ENCODE results near the gene AKT1S1. TPM values are rescaled to one million over a fixed set of nuclear protein-coding genes. Genes with fewer than 3 reads are reported as not detected.

AKT1S1 gene
- total and polyA plus RNA-seq, 8 donors: 24.7 to 42.9 (median 32.8) TPM

DNA sequence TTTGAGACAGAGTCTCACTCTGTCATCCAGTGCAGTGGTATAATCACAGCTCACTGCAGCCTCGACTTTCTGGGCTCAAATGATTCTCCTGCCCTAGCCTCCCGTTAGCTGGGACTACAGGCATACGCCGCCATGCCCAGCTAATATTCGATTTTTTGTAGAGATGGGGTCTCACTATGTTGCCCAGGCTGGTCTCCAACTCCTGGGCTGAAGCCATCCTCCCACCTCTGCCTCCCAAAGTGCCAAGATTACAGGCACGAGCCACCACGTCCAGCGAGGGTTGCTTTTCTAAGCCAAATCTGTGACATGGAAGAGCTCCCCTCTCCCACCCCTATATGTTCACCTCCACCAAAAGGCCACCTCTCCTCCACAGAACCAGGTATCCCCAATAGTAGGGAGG is 40.9 kb upstream of the AKT1S1 start:
- Histone ChIP-seq H3K4me3 (no peak overlapping the region), H3K27ac (peak overlapping the region in 1 of 2 donors; percentile 68), H3K27me3 (no peaks in the 10 kb centered on the region), H3K9me3 (no peaks in the 10 kb centered on the region), H3K4me1 (peaks cover 0 to 36% of the 10 kb centered on the region in 2 donors), H3K36me3 (peaks cover 0 to 80% of the 10 kb centered on the region in 2 donors)
- TF ChIP-seq, protein P1, sequence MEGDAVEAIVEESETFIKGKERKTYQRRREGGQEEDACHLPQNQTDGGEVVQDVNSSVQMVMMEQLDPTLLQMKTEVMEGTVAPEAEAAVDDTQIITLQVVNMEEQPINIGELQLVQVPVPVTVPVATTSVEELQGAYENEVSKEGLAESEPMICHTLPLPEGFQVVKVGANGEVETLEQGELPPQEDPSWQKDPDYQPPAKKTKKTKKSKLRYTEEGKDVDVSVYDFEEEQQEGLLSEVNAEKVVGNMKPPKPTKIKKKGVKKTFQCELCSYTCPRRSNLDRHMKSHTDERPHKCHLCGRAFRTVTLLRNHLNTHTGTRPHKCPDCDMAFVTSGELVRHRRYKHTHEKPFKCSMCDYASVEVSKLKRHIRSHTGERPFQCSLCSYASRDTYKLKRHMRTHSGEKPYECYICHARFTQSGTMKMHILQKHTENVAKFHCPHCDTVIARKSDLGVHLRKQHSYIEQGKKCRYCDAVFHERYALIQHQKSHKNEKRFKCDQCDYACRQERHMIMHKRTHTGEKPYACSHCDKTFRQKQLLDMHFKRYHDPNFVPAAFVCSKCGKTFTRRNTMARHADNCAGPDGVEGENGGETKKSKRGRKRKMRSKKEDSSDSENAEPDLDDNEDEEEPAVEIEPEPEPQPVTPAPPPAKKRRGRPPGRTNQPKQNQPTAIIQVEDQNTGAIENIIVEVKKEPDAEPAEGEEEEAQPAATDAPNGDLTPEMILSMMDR (IDR thresholded peaks at IDR 0.05): no peak
- DNase-seq (peak in 1 of 4 donors; percentile 4), ATAC-seq (no peak)
- intact Hi-C loops (cut with DNase I): no loop called here

DNA sequence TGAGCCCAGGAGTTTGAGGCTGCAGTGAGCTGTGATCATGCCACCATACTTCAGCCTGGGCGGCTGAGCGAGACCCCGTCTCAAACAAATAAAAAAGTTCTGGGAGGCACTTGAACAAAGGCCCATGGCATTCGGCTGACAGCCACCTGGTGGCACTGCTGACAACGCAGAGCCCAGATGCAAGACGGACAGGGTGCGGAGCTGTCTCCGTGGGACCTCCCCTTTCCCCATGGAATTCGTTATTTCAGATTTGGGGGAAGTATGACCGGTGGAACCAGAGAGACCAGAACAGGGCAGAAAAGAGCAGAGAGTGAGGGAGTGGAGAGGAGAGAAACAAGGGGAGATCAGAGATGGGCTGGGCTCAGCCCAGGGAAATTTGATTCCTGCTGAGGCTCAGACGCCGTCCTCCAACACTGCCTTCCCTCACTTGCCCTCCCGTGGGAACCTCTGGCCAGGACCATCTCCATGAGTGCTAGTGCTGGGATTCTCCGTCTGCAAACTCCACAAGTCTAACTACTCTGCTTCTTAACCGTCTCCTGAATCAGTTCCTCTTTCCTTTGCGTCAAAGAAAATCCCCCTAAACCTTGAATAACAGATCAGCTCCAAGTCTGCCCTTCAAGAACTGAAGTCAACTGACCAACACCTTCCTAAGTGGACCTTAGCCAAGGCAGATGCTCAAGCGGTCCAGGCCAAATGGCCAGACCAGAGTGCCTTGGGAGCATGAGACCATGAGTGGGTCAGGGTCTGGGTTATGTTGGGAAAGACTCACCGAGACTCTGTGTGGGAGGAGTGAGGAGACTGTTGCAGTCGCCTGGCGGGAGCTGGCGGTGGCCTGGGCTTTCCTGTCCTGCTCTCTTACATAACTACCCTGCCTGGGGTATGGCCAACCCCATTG is 39.9 kb upstream of the AKT1S1 start:
- H3K36me3 ChIP-seq: peaks cover 0 to 80% of the 10 kb centered on the region in 2 donors
- intact Hi-C loops (cut with DNase I): no loop called here
- no peak overlapping the region for H3K4me3 ChIP-seq
- H3K27me3 ChIP-seq: no peaks in the 10 kb centered on the region
- ATAC-seq (peak; percentile 25), DNase-seq (no peak)
- TF ChIP-seq, protein P1 (IDR thresholded peaks at IDR 0.05): no peak
- H3K9me3 ChIP-seq: no peaks in the 10 kb centered on the region
- peak overlapping the region in 1 of 2 donors; percentile 68 for H3K27ac ChIP-seq
- peaks cover 0 to 36% of the 10 kb centered on the region in 2 donors for H3K4me1 ChIP-seq

DNA sequence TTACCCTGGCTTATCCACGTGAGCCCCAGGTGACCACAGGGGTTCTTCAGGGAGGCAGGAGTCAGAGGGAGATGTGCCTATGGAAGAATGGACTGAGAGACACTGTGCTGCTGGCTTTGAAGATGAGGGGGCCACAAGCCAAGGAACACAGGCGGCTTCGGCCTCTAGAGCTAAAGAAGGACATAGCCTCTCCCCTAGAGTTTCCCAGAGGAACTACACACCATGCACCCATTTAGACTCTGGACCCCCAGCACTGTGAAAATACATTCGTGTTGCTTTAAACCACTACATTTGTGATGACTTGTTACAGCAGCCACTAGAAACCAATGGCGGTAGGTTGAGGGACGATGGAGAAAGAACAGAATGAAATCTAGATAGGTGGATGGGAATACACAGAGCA is 38.1 kb upstream of the AKT1S1 start:
- Histone ChIP-seq H3K36me3 (peaks cover 0 to 69% of the 10 kb centered on the region in 2 donors), H3K9me3 (no peaks in the 10 kb centered on the region), H3K4me3 (no peak overlapping the region), H3K27me3 (no peaks in the 10 kb centered on the region), H3K27ac (no peak overlapping the region), H3K4me1 (peaks cover 4 to 52% of the 10 kb centered on the region in 2 donors)
- no peak for ATAC-seq
- DNase-seq: no peak
- intact Hi-C loops (cut with DNase I): no loop called here
- TF ChIP-seq, protein P1 (IDR thresholded peaks at IDR 0.05): no peak

DNA sequence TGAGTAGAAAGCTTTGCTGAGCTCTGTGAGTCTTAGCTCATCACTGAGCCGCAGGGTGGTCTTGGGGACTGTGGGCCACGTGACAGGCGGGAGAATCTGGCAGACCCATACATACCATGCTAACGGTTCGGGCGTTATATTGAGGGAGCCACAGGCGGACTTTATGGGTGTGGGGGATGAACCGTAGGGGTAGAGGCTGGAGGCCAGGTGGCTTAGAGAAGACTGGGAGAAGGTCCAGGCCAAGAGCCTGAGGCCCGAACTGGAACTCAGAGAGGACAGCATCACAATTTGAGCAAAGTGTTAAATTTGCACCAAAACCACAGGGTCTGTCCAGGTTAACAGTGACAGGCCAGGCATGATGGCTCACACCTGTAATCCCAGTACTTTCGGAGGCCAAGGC is 36.6 kb upstream of the AKT1S1 start:
- H3K27me3 ChIP-seq: no peaks in the 10 kb centered on the region
- intact Hi-C loops (cut with DNase I): no loop called here
- ATAC-seq: no peak
- TF ChIP-seq, protein P1 (IDR thresholded peaks at IDR 0.05): no peak
- H3K4me3 ChIP-seq: no peak overlapping the region
- no peaks in the 10 kb centered on the region for H3K9me3 ChIP-seq
- peaks cover 0 to 84% of the 10 kb centered on the region in 2 donors for H3K36me3 ChIP-seq
- H3K4me1 ChIP-seq: peaks cover 4 to 55% of the 10 kb centered on the region in 2 donors
- H3K27ac ChIP-seq: no peak overlapping the region
- no peak for DNase-seq

DNA sequence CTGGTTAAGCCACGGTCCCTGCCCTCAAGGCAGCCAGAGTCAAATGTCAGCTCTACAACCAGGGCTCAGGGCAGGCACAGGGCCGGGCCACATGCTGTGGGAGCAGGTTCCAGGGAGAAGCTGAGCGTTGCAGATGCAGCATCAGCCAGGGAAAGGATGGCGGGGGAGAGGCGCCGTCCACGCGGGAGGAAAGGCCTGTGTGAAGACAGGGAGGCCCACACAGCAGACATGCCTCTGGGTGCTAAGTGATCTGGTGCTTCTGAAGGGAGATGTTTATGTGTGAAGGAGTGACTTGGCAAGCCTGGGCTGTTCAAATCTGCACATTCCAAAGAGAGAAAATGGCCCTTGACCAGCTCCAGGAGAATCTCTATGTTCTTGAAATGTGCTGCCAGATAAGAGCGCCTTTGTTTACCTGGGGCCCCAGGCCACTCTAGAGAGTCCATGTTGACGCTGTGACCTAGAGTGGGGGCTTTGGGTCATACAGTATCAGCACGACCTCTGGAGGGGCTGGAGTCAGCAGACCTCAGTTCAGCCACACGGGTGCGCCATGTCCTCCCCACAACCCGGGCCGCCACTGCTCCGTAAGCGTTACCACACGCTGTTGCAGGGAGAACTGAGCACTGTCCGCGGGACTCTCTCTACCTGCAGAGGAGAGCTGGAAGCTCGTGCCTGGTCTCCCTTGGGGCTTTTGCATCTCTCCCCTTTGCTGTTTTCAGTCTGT is 36.0 kb upstream of the AKT1S1 start:
- Histone ChIP-seq H3K27ac (no peak overlapping the region), H3K4me3 (no peak overlapping the region), H3K9me3 (no peaks in the 10 kb centered on the region), H3K27me3 (no peaks in the 10 kb centered on the region), H3K36me3 (peaks cover 0 to 85% of the 10 kb centered on the region in 2 donors), H3K4me1 (peaks cover 4 to 50% of the 10 kb centered on the region in 2 donors)
- intact Hi-C loops (cut with DNase I): no loop called here
- TF ChIP-seq, protein P1 (IDR thresholded peaks at IDR 0.05): no peak
- peak; percentile 63 for ATAC-seq
- DNase-seq: no peak

Measured in left lung (tissue), 10 donors.